GM15510 (cell line): Measurements from ENCODE around the gene GLT1D1.

Source experiments
- POLR2A ChIP-seq: IDR thresholded peaks from 3 replicates; pipeline ENCODE4 v1.6.1; 2011; ENCODE audit warnings: borderline replicate concordance; ENCODE audit not compliant: insufficient read length; ENCODE audit errors: extremely low read depth

The GLT1D1 gene

DNA sequence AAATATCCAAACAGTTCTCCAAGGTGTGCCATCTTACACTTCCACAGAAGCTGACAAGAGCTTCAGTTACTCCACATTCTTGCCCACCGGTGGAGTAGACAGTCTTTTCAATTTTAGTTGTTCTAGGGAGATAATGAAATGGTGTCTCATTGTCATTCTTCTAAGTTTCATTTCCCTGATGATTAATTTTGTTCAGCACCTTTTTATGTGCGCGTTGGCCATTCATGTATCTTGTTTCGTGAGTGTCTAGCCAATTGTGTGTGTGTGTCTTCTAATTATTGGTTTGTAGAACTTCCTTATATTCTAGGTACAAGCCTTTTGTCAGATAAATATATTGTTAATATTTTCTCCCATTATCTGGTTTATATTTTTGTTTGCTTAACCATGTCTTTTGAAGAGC is 63.1 kb downstream of the GLT1D1 start:
- no peak for TF ChIP-seq POLR2A

- TF ChIP-seq POLR2A = no peak
Observed at GRCh38 chr12:128918481-128919260, 65.4 kb downstream of the GLT1D1 start.

DNA sequence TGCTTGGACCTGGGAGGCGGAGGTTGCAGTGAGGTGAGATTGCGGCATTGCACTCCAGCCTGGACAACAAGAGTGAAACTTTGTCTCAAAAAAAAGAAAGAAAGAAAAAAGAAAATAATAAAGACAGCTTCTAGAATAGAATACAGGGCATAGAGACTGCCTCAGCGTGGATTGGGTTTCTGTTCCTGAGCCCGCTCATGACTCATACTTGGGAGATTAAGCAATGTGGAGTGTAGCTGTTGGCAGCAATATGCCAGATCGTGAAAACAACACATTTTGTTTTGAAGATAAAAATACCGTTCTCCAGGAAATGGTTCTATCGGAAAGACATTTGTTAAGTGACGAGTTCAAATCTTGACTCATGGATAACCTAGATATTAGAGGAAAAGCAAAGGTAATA is 67.2 kb downstream of the GLT1D1 start:
- TF ChIP-seq POLR2A = no peak

DNA sequence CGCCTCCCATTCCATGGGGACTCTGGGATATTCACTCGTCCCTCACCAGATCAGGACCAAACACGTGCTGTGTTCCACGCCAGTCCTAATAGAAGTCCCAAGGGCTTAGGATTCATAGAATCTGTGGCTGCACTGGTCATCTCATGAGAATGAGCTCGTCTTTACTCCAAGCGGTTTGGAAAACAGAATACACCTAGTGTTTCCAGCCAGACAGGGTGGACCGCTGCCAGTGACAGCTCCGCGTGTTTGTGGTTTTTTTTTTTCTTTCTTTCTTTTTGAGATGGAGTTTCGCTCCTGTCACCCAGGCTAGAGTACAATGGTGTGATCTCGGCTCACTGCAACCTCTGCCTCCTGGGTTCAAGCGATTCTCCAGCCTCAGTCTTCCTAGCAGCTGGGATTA is 75.1 kb downstream of the GLT1D1 start:
- no peak for TF ChIP-seq POLR2A

- no peak for TF ChIP-seq POLR2A
Observed at GRCh38 chr12:128929057-128929456, 75.8 kb downstream of the GLT1D1 start.

GRCh38 chr12:128930606-128931005 is 77.3 kb downstream of the GLT1D1 start:
- no peak for TF ChIP-seq POLR2A

DNA sequence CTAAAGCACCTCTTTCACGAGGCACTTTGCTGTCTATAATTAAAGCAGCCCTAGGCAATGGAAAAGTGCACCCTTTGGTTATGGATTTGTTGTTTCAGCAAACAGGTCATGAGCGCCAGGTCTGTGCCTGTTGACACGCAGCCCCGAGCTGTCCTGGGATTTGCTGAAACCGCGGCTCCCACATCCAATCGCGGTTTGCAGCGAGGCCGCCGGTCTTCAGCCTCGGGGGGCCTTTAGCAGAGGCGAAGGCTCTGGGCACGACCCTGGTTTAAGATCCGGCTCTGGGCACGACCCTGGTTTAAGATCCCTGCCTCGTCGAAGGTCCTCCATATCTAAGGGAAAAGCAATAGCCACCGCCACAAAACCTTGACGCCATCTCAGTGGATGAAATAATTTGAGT is 79.2 kb downstream of the GLT1D1 start:
- TF ChIP-seq POLR2A = no peak

DNA sequence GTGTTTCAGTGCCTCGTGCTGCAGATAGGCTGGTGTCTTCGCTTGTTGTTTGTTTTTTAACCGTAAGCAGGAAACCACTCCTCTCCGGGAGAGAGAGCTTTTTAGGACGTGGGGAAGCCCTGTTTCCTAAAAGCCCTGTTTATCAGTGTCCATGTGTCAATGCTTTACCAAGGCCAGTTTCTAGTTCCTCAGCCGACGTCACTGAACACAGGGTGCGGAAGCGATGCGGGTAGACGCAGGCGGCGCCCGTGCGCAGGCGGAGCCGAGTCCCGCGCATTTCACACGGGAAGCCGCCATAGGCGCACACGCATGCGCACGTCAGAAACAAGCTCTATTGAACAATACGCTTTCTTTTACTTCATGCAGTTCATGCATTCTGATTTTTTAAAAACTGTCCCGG is 79.8 kb downstream of the GLT1D1 start:
- TF ChIP-seq POLR2A = no peak

DNA sequence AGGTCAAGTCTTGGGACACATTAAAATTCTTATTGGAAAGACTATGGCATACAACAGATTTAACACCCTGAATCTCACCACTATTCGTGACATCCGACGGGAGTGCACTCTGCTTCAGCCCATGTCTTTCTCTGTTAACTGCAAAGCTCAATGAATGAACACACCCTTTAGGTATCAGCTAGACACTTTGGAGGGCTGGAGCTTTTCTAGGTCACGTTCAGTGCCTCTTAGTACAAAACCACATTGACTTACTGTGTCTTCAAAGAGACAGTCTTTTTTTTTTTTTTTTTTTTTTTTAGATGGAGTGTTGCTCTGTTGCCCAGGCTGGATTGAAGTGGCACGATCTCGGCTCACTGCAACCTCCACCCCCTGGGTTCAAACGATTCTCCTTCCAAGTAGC is 80.6 kb downstream of the GLT1D1 start:
- no peak for TF ChIP-seq POLR2A

GRCh38 chr12:128938886-128939285 is 85.6 kb downstream of the GLT1D1 start:
- TF ChIP-seq POLR2A = no peak

GRCh38 chr12:128940090-128940888 is 87.0 kb downstream of the GLT1D1 start:
- no peak for TF ChIP-seq POLR2A

DNA sequence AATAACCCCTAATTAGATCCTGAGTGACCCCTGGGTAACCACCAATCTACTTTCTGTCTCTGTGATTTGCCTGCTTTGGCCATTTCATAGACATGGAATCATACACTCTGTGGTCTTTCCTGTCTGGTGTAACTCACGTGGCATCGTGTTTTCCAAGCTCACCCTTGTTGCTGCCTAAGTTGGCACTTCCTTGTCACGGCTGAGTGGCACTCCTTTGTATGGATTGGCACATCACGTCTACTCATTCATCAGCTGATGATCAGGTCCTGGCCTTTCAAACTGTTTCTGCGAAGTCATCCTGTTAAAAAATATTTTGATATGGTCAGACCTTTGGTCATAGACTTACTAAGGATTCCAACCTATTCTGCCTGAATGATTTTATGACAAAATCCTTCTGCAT is 87.7 kb downstream of the GLT1D1 start:
- no peak for TF ChIP-seq POLR2A

GRCh38 chr12:128942960-128943477 is 89.7 kb downstream of the GLT1D1 start:
- no peak for TF ChIP-seq POLR2A

- TF ChIP-seq POLR2A = no peak
Observed at GRCh38 chr12:128944956-128945355, 91.7 kb downstream of the GLT1D1 start.

DNA sequence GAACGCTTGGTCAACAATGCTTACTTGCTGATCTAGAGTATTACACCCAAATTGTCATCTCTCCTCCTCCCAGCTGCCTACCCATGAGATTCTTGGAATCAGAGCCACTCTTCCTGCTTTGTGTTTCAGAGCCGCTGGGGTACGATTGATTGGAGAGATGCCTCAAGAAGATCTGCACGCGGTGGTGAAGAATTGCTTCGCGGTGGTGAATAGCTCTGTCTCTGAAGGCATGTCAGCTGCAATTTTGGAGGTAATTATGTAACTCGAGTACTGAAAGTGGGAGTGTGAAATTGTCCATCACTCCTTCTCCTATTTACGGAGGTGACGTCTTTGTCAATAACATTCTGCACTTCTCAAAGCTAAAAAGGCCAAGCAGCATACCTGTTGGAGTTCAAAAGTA is 93.9 kb downstream of the GLT1D1 start:
- TF ChIP-seq POLR2A = no peak

DNA sequence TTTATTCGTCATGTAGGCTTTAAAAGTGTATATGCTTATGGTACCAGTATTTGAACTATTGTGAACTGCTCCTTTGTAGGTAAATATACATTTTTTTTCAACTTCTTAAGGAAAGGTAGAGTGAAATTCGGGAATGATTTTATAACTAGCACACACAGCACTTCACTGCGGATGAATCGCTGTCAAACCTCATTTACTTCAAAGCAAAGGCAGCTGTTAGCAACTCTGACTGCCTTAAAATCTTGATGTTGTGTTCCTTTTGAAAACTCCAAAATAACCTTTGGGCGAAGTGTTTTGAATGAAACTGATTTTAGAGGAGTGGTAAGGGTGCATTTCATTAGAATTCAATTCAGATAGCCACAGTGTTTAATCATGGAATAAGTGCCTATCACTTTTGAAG is 95.8 kb downstream of the GLT1D1 start:
- no peak for TF ChIP-seq POLR2A

DNA sequence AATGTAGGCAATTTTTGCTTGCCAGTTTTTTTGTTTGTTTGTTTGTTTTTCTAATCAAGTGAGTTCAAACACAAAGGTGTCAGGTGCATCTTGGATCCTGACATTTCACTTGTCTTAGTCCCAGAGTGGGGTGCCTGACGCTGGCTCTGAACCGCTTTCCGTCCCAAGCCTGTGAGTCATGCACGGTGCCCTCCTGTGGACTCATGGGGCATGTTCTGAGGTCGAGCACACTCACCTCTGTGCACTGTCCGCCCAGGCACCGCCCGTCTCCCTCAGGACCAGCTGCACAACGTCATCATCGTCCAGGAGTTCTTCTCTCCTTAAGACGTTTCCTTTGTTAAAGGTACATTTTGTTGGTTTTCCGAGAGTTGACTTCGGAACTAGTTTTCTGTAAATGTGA is 98.2 kb downstream of the GLT1D1 start:
- no peak for TF ChIP-seq POLR2A

DNA sequence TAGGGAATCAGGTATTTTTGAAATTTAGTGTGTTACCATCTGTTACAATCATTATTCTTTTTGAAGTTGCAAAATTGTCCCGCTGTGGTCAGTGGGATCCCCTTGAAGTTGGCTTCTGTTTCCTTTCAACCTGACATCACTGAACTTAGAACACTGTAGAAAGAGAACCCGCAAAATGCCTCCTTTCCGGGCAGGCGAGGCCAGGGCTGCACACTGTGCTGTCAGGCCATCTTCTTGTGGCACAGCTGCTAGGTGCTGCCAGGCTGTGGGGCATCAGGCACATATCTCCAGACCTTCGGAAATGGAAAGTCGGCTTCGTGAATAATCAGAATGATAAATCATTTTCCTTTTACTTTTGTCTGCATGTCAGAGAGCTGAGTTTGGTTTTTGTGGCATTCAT is 103.5 kb downstream of the GLT1D1 start:
- TF ChIP-seq POLR2A = no peak
